ENCODE results near the gene CCR6.

DNA sequence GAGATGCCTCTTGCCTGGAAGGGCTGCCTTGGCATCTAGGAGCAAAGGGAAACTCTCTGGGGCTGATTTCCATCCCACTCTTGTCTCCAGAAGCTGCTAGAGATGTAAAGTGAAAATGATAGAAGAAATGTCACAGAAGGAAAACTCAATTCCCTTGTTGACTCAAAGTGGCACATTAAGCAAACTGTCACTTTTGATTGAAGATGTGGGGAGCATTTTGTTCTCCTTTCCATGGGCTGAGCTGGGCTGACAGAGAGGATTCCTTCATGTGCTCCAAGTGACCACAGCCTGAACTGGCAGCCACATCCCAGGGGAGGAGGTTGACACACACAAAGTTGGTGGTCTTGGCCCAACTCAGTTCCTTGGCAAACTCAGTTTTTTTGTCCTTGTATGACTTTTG, 25.1 kb downstream of the CCR6 start:
- TF ChIP-seq POLR2AphosphoS5 (IDR thresholded peaks at IDR 0.05) (no peak), POLR2A (IDR thresholded peaks at IDR 0.05) (no peak)
- TF ChIP-seq, protein P1, sequence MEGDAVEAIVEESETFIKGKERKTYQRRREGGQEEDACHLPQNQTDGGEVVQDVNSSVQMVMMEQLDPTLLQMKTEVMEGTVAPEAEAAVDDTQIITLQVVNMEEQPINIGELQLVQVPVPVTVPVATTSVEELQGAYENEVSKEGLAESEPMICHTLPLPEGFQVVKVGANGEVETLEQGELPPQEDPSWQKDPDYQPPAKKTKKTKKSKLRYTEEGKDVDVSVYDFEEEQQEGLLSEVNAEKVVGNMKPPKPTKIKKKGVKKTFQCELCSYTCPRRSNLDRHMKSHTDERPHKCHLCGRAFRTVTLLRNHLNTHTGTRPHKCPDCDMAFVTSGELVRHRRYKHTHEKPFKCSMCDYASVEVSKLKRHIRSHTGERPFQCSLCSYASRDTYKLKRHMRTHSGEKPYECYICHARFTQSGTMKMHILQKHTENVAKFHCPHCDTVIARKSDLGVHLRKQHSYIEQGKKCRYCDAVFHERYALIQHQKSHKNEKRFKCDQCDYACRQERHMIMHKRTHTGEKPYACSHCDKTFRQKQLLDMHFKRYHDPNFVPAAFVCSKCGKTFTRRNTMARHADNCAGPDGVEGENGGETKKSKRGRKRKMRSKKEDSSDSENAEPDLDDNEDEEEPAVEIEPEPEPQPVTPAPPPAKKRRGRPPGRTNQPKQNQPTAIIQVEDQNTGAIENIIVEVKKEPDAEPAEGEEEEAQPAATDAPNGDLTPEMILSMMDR (IDR thresholded peaks at IDR 0.05), result no peak

All from breast epithelium (tissue), 3 donors.